NCI-H2107 (cell line): Measurements from ENCODE around the gene CMC2.

Experiments used
- DNase-seq: peaks from one replicate; lab custom pipeline; 2025; lab: John Stamatoyannopoulos, UW

CMC2 gene

DNA sequence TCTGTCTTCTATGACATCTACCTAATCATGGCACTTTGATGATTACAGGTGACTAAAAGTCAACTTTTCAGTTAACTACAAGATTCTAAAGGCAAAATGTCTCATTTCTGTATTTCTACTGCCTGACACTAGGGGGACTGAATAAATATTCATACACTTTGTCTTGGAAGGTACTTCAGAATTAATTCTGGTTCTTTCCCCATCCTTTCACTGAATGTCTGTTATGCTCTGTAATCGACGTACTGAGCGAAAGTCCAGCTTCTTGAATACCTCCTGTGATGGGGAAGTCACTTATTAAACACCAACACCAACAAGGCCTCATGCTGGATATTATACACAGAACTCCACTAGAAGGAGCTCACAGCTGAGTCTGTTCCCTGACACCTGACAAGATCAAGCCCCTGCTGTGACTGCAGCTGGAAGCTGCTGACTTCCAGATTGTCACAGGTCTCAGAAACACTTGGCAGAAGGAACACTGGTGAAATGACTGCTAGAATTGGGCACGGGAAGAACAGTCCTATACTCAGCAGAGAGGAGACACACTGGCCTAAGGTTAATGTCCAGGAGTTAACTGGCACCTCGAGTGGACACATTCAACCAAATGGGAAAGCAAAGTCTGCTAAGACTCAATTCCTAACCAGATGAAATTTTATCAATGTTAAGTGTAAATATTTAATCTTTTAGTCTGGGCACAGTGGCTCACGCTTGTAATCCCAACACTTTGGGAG is 31.9 kb downstream of the CMC2 start:
- DNase-seq = no peak

DNA sequence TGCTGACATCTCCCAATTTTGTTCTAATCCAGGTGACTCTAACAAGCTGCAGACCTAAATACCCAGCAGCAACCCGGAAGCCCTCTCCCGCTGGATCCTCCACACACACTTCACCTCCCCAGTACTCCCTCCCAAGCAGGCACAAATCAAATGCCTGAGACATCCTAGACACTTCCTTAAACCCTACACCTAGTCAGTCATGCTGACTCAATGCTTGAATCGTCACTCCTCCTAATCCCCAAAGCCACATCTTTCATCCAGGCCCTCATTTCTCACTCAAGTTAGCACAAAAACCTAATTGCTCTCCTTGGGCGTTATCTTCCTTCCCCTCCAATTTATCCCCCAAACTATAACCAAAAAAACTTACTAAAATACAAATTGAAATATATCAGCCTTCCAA is 32.7 kb downstream of the CMC2 start:
- DNase-seq = no peak

DNA sequence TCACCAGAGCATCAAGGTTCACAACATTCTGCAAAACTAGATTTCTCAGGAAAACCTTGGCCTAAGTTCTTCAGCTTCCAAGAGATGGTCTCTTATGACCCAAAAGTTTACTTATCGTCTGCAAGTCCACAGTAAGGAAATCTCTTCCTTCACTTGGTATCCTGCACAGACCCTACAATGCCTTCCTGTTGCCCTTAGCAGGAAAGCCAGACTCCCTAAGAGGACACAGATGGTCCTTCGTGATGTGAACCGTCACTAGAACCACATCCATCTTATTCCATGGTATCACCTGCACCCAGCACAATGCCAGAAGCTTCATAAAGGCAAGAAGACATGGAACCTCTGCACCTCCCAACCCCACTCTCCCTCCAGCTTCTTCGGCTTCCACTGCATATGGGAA is 34.1 kb downstream of the CMC2 start:
- DNase-seq = no peak

GRCh38 chr16:80971819-80972218 is 34.9 kb downstream of the CMC2 start:
- DNase-seq = no peak

- DNase-seq = no peak
Measured at GRCh38 chr16:80969114-80969484, 37.6 kb downstream of the CMC2 start.

DNA sequence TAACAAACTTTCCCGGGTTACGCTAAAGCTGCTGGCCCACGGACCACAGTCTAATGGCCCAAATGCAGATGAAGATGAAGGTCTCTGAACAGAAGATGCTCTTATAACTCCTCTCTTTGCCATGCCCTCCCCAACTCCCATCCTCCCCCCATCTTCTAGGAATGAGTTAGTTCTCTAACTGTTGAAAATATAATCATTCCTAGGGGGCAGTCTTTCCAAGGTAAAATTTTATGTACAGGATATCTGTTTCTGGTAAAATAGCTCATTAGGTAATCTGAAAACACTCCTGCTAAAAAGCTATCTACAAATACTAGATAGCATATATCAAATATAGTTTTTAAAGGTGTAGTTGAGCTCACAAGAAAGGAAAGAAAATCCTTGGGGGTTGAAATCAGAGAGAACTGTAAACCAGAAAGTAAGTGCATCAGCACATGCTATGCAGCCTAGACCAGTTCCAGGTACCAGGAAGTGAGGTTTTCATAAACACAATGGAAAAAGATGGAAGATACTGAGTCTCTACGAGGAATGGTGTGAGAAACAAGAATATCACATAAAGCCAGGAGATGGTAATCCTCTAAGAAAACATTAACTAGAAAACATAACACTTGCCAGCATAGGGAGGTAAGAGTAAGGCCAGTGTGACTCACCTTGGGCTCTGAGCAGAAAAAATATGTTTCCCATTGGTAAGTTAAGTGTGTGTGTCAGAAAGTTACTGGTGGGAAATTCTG is 38.1 kb downstream of the CMC2 start:
- no peak for DNase-seq

DNA sequence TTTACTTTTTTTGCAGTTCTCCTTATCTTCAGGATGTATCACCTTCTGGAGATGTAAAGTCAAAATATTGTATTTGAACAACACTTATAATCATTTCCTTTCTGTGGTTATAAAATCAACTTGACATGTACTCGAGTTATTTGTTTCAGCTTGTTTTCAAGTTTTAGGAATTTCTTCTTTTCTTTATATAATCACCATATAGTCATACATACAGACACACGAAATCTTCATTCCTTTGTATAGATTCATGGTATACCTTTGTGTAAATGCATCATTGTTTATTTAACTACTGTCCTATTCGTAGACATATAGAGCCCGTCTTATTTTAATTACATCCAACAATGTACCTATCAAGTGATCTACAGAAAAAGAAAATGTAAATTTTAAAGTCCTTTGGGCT is 40.1 kb downstream of the CMC2 start:
- DNase-seq = no peak

DNA sequence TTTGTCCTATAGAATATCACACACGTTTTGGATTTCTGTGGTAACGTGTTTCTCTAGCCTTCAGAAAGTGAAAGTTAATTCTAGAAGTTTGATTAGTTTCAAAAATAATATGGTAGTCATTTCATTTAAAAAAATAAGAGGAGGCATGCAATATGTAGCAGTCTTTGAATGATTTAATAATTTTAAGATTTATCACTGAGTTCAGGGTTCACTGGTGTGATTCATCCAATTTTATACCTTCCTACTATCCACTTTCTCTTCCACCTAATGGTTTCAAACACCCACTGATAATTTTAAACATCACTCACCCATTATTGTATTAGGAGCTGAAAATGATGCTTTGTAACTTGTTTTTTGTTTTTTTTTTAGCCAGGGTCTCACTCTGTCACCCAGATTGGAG is 42.3 kb downstream of the CMC2 start:
- no peak for DNase-seq

DNA sequence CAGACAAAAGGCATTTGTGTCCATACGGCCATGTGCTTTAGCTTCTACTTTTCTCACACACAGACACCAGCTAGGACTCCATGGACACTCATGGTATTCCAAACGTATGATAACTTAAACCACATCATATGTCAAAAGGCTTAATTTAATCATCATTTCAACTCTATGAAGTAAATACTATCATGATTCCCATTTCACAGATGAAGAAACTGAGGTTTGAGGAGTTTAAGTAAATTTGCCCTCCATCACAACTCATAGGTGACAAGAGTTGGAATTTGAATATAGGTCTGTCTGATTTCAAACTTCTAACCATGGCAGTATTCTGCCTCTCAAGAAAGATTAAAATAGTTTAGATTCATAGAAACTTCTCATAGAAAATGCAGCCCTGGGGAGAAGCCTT is 43.8 kb downstream of the CMC2 start:
- DNase-seq = no peak

GRCh38 chr16:80958284-80958683 is 48.4 kb downstream of the CMC2 start:
- no peak for DNase-seq

- DNase-seq = no peak
Measured at GRCh38 chr16:80954985-80955384, 51.7 kb downstream of the CMC2 start.

- no peak for DNase-seq
Measured at GRCh38 chr16:80948886-80949493, 57.7 kb downstream of the CMC2 start.

DNA sequence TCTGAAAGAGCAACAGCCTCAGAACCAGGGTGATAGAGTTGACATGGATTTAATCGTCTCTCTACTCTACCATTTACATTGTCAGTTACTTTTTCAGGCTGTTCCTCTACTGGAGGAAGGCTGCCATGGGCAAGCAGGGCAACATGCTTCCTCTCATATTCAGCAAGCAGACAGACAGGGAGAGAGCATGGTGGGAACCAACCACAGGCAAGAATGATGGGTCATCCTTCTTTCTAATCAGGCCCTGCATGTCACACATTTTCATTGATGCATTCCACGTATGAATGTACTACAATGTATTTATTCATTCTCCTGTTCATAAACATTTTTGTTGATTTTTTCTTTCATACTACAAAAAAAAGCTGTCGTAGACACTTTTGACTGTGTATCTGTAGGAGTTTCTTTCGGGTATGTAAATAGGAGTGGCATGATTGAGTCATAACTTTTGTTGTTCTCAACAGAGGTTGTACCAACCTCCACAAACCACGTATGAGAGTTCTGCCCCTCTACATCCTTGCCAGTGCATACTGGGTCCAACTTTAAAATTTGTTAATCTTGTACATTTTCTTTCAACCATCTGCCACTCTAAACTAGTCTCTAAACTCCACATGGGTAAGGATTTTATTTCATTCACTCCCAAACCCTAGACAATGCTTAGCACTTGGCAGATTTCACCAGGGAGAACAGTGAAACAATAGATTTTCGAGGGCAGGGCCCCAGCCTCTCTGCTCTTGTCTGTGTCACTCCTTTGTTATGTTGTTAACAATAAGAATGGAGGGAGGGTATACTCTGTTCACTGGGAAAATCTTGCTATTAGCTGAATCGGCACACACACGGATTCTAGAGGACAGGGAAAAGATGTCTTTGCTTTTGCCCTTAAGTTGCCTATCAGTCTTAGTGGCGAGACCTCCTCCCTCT is 58.7 kb downstream of the CMC2 start:
- no peak for DNase-seq

DNA sequence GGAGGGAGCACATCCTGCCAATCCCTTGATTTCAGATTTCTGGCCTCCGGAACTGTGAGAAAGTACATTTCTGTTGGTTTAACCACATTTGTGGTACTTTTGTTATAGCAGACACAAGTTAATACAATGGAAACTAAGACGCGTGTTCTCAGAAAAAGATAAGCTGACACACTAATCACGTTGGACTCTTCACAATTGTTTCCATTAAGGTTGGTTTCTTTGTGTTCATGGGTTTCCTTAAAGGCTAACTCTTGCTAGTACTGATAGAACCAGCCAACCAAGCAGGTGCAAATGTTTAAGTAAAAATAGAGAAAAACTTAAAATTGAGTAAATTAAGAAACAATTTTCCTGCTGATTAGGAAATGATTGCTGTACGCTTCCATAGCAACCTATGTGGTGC is 59.4 kb downstream of the CMC2 start:
- no peak for DNase-seq

DNA sequence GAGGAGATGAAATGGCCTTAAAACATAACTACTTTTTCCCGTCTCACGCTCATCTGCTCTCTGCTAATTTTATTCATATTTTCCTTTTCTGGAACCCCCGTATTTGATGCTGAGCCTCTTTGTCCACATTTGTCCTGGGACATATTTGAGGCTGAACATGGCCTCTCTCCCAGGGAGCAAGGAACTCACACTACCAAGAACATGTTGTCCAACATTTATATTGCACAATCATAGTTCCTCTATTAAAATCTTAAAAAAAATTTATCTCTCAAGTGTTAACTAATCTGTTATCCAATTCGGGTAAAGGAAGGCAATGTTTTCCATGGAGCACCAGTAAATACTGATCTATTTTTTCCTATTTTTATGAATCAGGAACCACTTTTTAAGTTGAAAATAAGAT is 60.2 kb downstream of the CMC2 start:
- no peak for DNase-seq

DNA sequence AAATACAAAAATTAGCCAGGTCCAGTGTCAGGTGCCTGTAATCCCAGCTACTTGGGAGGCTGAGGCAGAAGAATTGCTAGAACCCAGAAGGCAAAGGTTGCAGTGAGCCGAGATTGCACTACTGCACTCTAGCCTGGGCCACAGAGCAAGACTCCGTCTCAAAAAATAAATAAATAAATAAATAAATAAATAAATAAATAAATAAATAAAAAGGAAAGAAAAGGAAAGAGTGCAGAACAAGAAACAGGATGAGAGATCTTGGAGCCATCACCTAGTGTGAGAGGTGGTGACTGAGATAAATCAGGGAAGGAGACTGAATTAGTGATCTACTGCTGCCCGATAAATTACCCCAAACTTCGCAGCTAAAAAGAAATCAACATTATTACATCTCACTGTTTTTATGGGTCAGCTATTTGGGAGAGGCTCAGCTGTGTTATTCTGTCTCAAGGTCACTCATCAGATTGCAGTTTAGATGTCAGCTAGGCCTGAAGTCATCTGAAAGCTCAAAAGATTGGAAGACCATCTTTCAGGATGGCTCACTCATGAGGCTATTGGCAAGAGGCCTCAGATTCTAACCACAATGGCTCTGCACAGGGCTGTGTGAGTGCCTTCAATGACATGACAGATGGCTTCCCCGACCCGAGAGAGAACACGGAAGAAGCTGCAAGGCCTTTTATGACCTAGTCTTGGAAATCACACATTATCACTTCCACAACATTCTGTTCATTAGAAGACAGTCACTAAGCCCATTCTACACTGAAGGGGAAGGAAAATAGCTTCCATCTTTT is 66.4 kb downstream of the CMC2 start:
- DNase-seq = no peak

GRCh38 chr16:80938879-80939260 is 67.8 kb downstream of the CMC2 start:
- no peak for DNase-seq

DNA sequence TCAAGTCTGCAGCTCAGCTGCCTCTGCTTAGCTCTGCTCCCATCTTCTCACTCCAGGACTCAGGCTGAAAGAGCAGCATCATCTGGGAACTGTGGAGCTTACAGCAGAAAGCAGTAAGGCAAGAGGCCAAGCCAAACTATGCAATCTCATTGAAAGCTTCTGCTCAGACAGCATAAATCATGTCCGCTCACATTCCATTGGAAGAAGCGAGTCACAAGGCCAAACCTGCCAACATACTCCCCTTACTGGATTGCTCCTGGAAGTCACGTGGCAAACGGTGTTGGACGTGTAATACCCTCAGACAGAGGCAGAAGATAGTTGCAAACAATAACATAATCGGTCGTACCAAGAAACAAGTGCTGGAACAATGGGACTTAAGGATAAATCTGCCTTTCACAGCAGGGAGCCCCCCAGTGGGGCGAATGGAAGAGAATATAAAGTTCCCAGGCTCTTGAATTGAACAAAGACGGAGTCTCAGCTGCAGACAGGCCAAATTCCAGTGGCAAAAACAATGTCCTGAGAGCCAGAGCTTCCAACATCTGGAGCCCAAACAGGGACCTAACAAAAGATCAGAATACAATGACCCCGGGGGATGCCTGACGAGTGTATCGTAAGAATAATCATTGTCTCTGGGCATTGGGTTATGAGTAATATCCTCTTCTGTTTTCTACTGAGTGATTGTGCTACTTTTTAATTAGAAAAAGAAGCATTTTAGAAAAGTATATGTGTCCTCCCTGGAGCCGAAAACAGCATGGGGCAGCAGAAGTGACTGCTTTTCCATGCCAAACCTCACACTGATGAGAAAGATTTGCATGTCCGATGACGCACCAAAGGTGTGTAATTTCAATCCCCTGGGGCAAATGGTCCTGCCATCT is 68.4 kb downstream of the CMC2 start:
- DNase-seq = no peak

DNA sequence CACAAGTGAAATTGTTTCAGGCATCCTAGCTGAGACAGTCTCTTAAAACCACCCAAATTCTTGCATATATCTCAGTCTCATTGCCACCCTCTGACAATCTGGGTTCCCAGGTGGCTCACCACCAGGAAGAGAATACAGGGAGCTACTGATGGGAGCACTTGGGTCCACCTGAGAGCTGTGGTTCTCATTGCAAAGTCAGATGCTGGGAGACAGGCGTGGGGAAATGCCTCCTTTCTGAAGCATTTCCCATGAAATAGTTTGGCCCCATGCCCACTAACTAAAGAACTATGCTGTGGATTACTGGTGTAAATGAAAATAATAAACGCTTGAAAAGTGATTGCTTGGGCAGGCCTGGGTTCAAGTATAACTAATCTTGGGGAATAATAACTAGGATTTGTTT is 70.3 kb downstream of the CMC2 start:
- no peak for DNase-seq

GRCh38 chr16:80935691-80936090 is 71.0 kb downstream of the CMC2 start:
- no peak for DNase-seq

GRCh38 chr16:80932708-80933095 is 74.0 kb downstream of the CMC2 start:
- DNase-seq = no peak
